ENCODE measurements around the gene SLC4A7. TPM values are rescaled to one million over a fixed set of nuclear protein-coding genes. Genes with fewer than 3 reads are reported as not detected.

The SLC4A7 gene
- total and polyA plus RNA-seq, 10 of the 15 experiments (the other 5 are each of a cell fraction or from before 2014, with no cell fraction given), result 4.4 to 41.4 (median 18.3) TPM

- Histone ChIP-seq H3K27me3 (replicated peaks in 1 of 2; ENCODE audit: control insufficient read depth in 2 of 2, insufficient read depth in 2 of 2, low read length in 1 of 2) (no peaks in the 10 kb centered on the region), H2AFZ (ENCODE audit: control insufficient read depth, low read depth, low read length) (no peak overlapping the region), H3K4me1 (ENCODE audit: control insufficient read depth, insufficient read depth, low read length) (no peaks in the 10 kb centered on the region), H3K4me2 (ENCODE audit: control insufficient read depth, insufficient read depth) (no peak overlapping the region), H3K27ac (ENCODE audit: control insufficient read depth, insufficient read depth) (no peak overlapping the region), H3K9ac (ENCODE audit: control insufficient read depth, insufficient read depth, low read length) (no peak overlapping the region), H4K20me1 (ENCODE audit: control insufficient read depth, insufficient read depth) (no peaks in the 10 kb centered on the region), H3K4me3 (no peak overlapping the region), H3K36me3 (ENCODE audit: control insufficient read depth in 2 of 2, insufficient read depth in 2 of 2, low read length in 1 of 2) (no peaks in the 10 kb centered on the region; a peak in 1 of 4 replicates), H3K79me2 (ENCODE audit: control insufficient read depth, insufficient read depth, low read length) (peaks cover 36% of the 10 kb centered on the region), H3K9me3 (replicated peaks; ENCODE audit: control insufficient read depth, insufficient read depth, low read length) (peaks cover 7% of the 10 kb centered on the region; the same call in 2 of the 3 replicates)
- no TSS peak for BruUV-seq (replicated peaks)
- peak; percentile 41; the same call in 1 of the 3 replicates for ATAC-seq
- no peak for FAIRE-seq
- WGBS (ENCODE audit: insufficient coverage, insufficient replicate concordance, low lambda C conversion rate, missing lambda C conversion rate), result 87% methylated on average over 5 of the region's 5 CpGs
- intact Hi-C loops (cut with micrococcal nuclease; ENCODE audit: unreplicated experiment), result loop anchor here (5.0 kb wide), 1 partner anchor 336 kb away; no protein-coding TSS in a partner anchor
- CTCF ChIA-PET, result interaction anchor here (0.8 to 4.9 kb wide), 28 partner anchors 9 to 869 kb away, joined by 3 to 58 read pairs (median 6); partner anchors contain the start of genes NEK10 and SLC4A7
- SMC1A ChIA-PET (ENCODE audit: uncharacterized antibody, unreplicated experiment), result interaction anchor here (0.7 to 4.5 kb wide), 27 partner anchors 9 to 1526 kb away, joined by 3 to 36 read pairs (median 6); partner anchors contain the start of gene SLC4A7
- in situ Hi-C loops (cut with MboI), result loop anchor here (5.0 kb wide), 1 partner anchor 151 kb away; no protein-coding TSS in a partner anchor
- RAD21 ChIA-PET (ENCODE audit: unreplicated experiment), result interaction anchor here (0.7 to 4.2 kb wide), 12 partner anchors 9 to 334 kb away, joined by 3 to 31 read pairs (median 6); no protein-coding TSS in a partner anchor
- DNase-seq (ENCODE audit: low read depth, low spot score), result no peak
- POLR2A ChIA-PET, result interaction anchor here (0.6 to 1.0 kb wide), 2 partner anchors 11 to 17 kb away, joined by 4 to 5 read pairs; no protein-coding TSS in a partner anchor
- TF ChIP-seq LARP7 (IDR thresholded peaks at IDR 0.05) (no peak), ZBTB40 (IDR thresholded peaks at IDR 0.05; ENCODE audit: borderline replicate concordance) (no peak), HDGF (IDR thresholded peaks at IDR 0.05) (no peak), YY1 (IDR thresholded peaks at IDR 0.05; ENCODE audit: low read depth, low read length) (no peak), RAD21 (IDR thresholded peaks at IDR 0.05; ENCODE audit: insufficient read depth, low read depth, low read length) (no peak), SMAD1 (IDR thresholded peaks at IDR 0.05; ENCODE audit: low read depth, partially characterized antibody) (no peak), ETV6 (conservative IDR thresholded peaks at IDR 0.05 in 1 of 2, IDR thresholded peaks at IDR 0.05 in 1 of 2; ENCODE audit: borderline replicate concordance in 1 of 2, low read depth in 1 of 2) (no peak), ZNF274 (IDR thresholded peaks at IDR 0.05; ENCODE audit: insufficient read depth, insufficient read length) (no peak), IRF4 (IDR thresholded peaks at IDR 0.05; ENCODE audit: low read depth, low read length) (no peak), BMI1 (IDR thresholded peaks at IDR 0.05; ENCODE audit: borderline replicate concordance) (no peak), HCFC1 (IDR thresholded peaks at IDR 0.05; ENCODE audit: low read length) (no peak)
- TF ChIP-seq, protein P1, sequence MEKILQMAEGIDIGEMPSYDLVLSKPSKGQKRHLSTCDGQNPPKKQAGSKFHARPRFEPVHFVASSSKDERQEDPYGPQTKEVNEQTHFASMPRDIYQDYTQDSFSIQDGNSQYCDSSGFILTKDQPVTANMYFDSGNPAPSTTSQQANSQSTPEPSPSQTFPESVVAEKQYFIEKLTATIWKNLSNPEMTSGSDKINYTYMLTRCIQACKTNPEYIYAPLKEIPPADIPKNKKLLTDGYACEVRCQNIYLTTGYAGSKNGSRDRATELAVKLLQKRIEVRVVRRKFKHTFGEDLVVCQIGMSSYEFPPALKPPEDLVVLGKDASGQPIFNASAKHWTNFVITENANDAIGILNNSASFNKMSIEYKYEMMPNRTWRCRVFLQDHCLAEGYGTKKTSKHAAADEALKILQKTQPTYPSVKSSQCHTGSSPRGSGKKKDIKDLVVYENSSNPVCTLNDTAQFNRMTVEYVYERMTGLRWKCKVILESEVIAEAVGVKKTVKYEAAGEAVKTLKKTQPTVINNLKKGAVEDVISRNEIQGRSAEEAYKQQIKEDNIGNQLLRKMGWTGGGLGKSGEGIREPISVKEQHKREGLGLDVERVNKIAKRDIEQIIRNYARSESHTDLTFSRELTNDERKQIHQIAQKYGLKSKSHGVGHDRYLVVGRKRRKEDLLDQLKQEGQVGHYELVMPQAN (conservative IDR thresholded peaks at IDR 0.05), result no peak
- TF ChIP-seq, protein P2, sequence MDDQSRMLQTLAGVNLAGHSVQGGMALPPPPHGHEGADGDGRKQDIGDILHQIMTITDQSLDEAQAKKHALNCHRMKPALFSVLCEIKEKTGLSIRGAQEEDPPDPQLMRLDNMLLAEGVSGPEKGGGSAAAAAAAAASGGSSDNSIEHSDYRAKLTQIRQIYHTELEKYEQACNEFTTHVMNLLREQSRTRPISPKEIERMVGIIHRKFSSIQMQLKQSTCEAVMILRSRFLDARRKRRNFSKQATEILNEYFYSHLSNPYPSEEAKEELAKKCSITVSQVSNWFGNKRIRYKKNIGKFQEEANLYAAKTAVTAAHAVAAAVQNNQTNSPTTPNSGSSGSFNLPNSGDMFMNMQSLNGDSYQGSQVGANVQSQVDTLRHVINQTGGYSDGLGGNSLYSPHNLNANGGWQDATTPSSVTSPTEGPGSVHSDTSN (IDR thresholded peaks at IDR 0.05; ENCODE audit: insufficient replicate concordance, low read depth, low read length), result no peak
These were observed 15.8 kb downstream of the SLC4A7 start for GRCh38 chr3:27468283-27468886.

All from GM12878 (cell line).